ENCODE results near the gene TNFRSF18.

GRCh38 chr1:1219341-1219740 lies 12.9 kb upstream of the TNFRSF18 start:
- TF ChIP-seq CTCF (optimal IDR thresholded peaks at IDR 0.05 in 1 of 3, IDR thresholded peaks at IDR 0.05 in 1 of 3, conservative IDR thresholded peaks at IDR 0.05 in 1 of 3; ENCODE audit: extremely low read depth in 1 of 3, insufficient read depth in 2 of 3, low read length in 3 of 3) (no peak), EZH2 (IDR thresholded peaks at IDR 0.05; ENCODE audit: low read length) (no peak)

Measured in keratinocyte (primary cell).